Parathyroid adenoma (tissue), 2 donors: ENCODE data around the gene SLC39A11.

Experiments
- H2AFZ ChIP-seq: fragments of 300-600 bp; sonication (generic); one replicate; pipeline ENCODE4 v1.7.0; 2017; ENCODE audit warnings: antibody characterized with exemption, mild to moderate bottlenecking
- H3K27ac ChIP-seq: fragments of 300-600 bp; sonication (generic); one replicate; pipeline ENCODE4 v1.7.0; 2017
- H3K27me3 ChIP-seq: fragments of 300-600 bp; sonication (generic); one replicate; pipeline ENCODE4 v1.7.0; 2017; ENCODE audit warnings: low read length; ENCODE audit not compliant: control insufficient read depth, insufficient read depth
- H3K36me3 ChIP-seq: fragments of 300-600 bp; sonication (generic); one replicate; pipeline ENCODE4 v1.7.0; 2017; ENCODE audit warnings: low read length; ENCODE audit not compliant: control insufficient read depth, insufficient read depth
- H3K4me1 ChIP-seq: fragments of 300-600 bp; sonication (generic); one replicate; pipeline ENCODE4 v1.7.0; 2017; ENCODE audit warnings: control low read depth
- H3K4me2 ChIP-seq: fragments of 300-600 bp; sonication (generic); one replicate; pipeline ENCODE4 v1.7.0; 2017; ENCODE audit warnings: low read length
- H3K4me3 ChIP-seq: fragments of 300-600 bp; sonication (generic); one replicate; pipeline ENCODE4 v1.7.0; 2017; ENCODE audit warnings: low read depth, low read length
- H3K79me2 ChIP-seq: fragments of 300-600 bp; sonication (generic); one replicate; pipeline ENCODE4 v1.7.0; 2017; ENCODE audit warnings: control low read depth
- H3K9ac ChIP-seq: fragments of 300-600 bp; sonication (generic); one replicate; pipeline ENCODE4 v1.7.0; 2017; ENCODE audit warnings: mild to moderate bottlenecking
- H3K9me3 ChIP-seq: fragments of 300-600 bp; sonication (generic); one replicate; pipeline ENCODE4 v1.7.0; 2017; ENCODE audit warnings: low read length; ENCODE audit not compliant: control insufficient read depth
- TF ChIP-seq, protein P1 (sequence below): fragments of 300-600 bp; sonication (generic); IDR thresholded peaks from one replicate; pipeline ENCODE4 v1.7.0; 2017; ENCODE audit warnings: antibody characterized with exemption, mild to moderate bottlenecking
- donor health status: primary hyperparathyroidism.

Gene SLC39A11

DNA sequence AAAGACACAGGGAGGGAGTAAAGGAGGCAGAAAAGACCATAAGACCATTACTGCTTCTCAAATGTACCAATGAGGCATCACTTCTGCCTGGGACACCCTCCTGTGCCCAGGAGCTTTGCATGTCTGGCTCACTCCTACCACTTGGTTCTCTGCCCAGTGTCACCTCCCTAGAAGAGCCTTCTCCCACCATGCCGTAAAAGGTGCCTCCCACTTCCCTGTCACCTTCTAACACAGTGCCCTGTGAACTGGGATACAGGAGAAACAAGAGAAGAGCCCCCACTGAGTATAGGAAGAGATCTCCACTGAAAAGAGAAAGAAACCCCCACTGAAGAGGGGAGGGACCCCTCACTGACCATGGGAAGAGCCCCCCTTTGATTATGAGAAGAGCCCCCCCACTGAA lies 486.9 kb downstream of the SLC39A11 start:
- Histone ChIP-seq H3K27me3 (no peaks in the 10 kb centered on the region), H3K9ac (no peak overlapping the region), H3K27ac (no peak overlapping the region)

GRCh38 chr17:72604518-72604917 lies 488.0 kb downstream of the SLC39A11 start:
- Histone ChIP-seq H3K4me1 (no peaks in the 10 kb centered on the region), H3K79me2 (no peaks in the 10 kb centered on the region), H3K9ac (no peak overlapping the region), H3K36me3 (no peaks in the 10 kb centered on the region), H3K4me2 (no peak overlapping the region), H2AFZ (no peak overlapping the region), H3K9me3 (no peaks in the 10 kb centered on the region), H3K27me3 (no peaks in the 10 kb centered on the region), H3K27ac (no peak overlapping the region), H3K4me3 (no peak overlapping the region)
- TF ChIP-seq, protein P1, sequence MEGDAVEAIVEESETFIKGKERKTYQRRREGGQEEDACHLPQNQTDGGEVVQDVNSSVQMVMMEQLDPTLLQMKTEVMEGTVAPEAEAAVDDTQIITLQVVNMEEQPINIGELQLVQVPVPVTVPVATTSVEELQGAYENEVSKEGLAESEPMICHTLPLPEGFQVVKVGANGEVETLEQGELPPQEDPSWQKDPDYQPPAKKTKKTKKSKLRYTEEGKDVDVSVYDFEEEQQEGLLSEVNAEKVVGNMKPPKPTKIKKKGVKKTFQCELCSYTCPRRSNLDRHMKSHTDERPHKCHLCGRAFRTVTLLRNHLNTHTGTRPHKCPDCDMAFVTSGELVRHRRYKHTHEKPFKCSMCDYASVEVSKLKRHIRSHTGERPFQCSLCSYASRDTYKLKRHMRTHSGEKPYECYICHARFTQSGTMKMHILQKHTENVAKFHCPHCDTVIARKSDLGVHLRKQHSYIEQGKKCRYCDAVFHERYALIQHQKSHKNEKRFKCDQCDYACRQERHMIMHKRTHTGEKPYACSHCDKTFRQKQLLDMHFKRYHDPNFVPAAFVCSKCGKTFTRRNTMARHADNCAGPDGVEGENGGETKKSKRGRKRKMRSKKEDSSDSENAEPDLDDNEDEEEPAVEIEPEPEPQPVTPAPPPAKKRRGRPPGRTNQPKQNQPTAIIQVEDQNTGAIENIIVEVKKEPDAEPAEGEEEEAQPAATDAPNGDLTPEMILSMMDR: no peak

More for the DNA sequence above, 486.9 kb downstream of the SLC39A11 start:
- Histone ChIP-seq H3K4me1 (no peaks in the 10 kb centered on the region), H3K4me2 (no peak overlapping the region), H3K4me3 (no peak overlapping the region), H2AFZ (no peak overlapping the region), H3K79me2 (no peaks in the 10 kb centered on the region), H3K9me3 (no peaks in the 10 kb centered on the region), H3K36me3 (no peaks in the 10 kb centered on the region)
- TF ChIP-seq, protein P1: no peak

GRCh38 chr17:72603420-72604242 lies 488.9 kb downstream of the SLC39A11 start:
- Histone ChIP-seq H3K4me3 (no peak overlapping the region), H3K4me1 (no peaks in the 10 kb centered on the region), H3K27me3 (no peaks in the 10 kb centered on the region), H2AFZ (no peak overlapping the region), H3K27ac (no peak overlapping the region), H3K36me3 (no peaks in the 10 kb centered on the region), H3K79me2 (no peaks in the 10 kb centered on the region), H3K9ac (no peak overlapping the region), H3K9me3 (no peaks in the 10 kb centered on the region), H3K4me2 (no peak overlapping the region)
- TF ChIP-seq, protein P1: no peak

GRCh38 chr17:72602517-72603419 lies 489.7 kb downstream of the SLC39A11 start:
- Histone ChIP-seq H3K27ac (no peak overlapping the region), H3K4me2 (no peak overlapping the region), H2AFZ (no peak overlapping the region), H3K9ac (no peak overlapping the region), H3K79me2 (no peaks in the 10 kb centered on the region), H3K9me3 (no peaks in the 10 kb centered on the region), H3K36me3 (no peaks in the 10 kb centered on the region), H3K4me3 (no peak overlapping the region), H3K4me1 (no peaks in the 10 kb centered on the region), H3K27me3 (no peaks in the 10 kb centered on the region)
- TF ChIP-seq, protein P1: no peak
